Stimulated activated CD8-positive, alpha-beta memory T cell treated with anti-CD3 and anti-CD28 coated beads, Interleukin-2, amount 100 ng/mL, for 1 hour (primary cell): Measurements from ENCODE around the gene TREX2.

Experiments used
- DNase-seq, 2 donors: peaks; one replicate each; pipeline ENCODE4 v3.0.0-alpha.2; 2020; ENCODE audit warnings: low read depth in 2 of 2

Gene TREX2

GRCh38 chrX:153445856-153446635, at the start of gene TREX2:
TREX2 (minus strand) TSS chrX:153446056; CDS start chrX:153445430, 626 bp downstream.
- no peak for DNase-seq

GRCh38 chrX:153495362-153495751, 49.5 kb upstream of the TREX2 start:
- DNase-seq: no peak

- DNase-seq: no peak
Observed at GRCh38 chrX:153494541-153495361, 48.9 kb upstream of the TREX2 start, which contains the start of gene BGN. BGN (plus strand) TSS chrX:153494980; CDS start chrX:153504632, 9,652 bp downstream.

GRCh38 chrX:153494061-153494460, 48.2 kb upstream of the TREX2 start:
- DNase-seq: no peak

- no peak for DNase-seq
Observed at GRCh38 chrX:153493085-153493484, 47.2 kb upstream of the TREX2 start.

GRCh38 chrX:153492543-153492942, 46.7 kb upstream of the TREX2 start:
- no peak for DNase-seq

- DNase-seq: no peak
Observed at GRCh38 chrX:153491918-153492317, 46.1 kb upstream of the TREX2 start.

GRCh38 chrX:153491351-153491914, 45.6 kb upstream of the TREX2 start:
- DNase-seq: no peak

- DNase-seq: no peak
Observed at GRCh38 chrX:153490217-153490930, 44.5 kb upstream of the TREX2 start.

GRCh38 chrX:153488231-153488914, 42.5 kb upstream of the TREX2 start:
- no peak for DNase-seq

GRCh38 chrX:153487590-153488071, 41.8 kb upstream of the TREX2 start:
- DNase-seq: no peak

GRCh38 chrX:153486171-153486570, 40.3 kb upstream of the TREX2 start:
- DNase-seq: no peak

GRCh38 chrX:153485396-153486080, 39.7 kb upstream of the TREX2 start:
- no peak for DNase-seq

- DNase-seq: no peak
Observed at GRCh38 chrX:153482376-153483015, 36.6 kb upstream of the TREX2 start.

- DNase-seq: no peak
Observed at GRCh38 chrX:153481043-153481442, 35.2 kb upstream of the TREX2 start.

GRCh38 chrX:153478746-153479145, 32.9 kb upstream of the TREX2 start:
- DNase-seq: no peak

GRCh38 chrX:153477901-153478300, 32.0 kb upstream of the TREX2 start:
- no peak for DNase-seq

GRCh38 chrX:153477364-153477857, 31.6 kb upstream of the TREX2 start:
- no peak for DNase-seq

GRCh38 chrX:153476666-153477363, 31.0 kb upstream of the TREX2 start:
- DNase-seq: no peak
